DMS53 (cell line): Measurements from ENCODE around the gene CTBP2.

Experiments used
- DNase-seq: peaks from one replicate; lab custom pipeline; 2025; lab: John Stamatoyannopoulos, UW

Gene CTBP2

GRCh38 chr10:125024497-125025234 lies 135.7 kb downstream of the CTBP2 start:
- DNase-seq: no peak

GRCh38 chr10:125023862-125024496 lies 136.4 kb downstream of the CTBP2 start:
- no peak for DNase-seq

GRCh38 chr10:125023255-125023654 lies 137.1 kb downstream of the CTBP2 start:
- DNase-seq: no peak

GRCh38 chr10:125022671-125023070 lies 137.7 kb downstream of the CTBP2 start:
- DNase-seq: no peak

GRCh38 chr10:125021686-125022344 lies 138.5 kb downstream of the CTBP2 start:
- DNase-seq: no peak

GRCh38 chr10:125020871-125021270 lies 139.5 kb downstream of the CTBP2 start:
- DNase-seq: no peak

- DNase-seq: no peak
Observed at GRCh38 chr10:125020386-125020785, 140.0 kb downstream of the CTBP2 start.

- DNase-seq: no peak
Observed at GRCh38 chr10:125018576-125019143, 141.7 kb downstream of the CTBP2 start.

GRCh38 chr10:125017547-125018298 lies 142.6 kb downstream of the CTBP2 start:
- peak; percentile 53 for DNase-seq

- no peak for DNase-seq
Observed at GRCh38 chr10:125016611-125017202, 143.7 kb downstream of the CTBP2 start.

- DNase-seq: no peak
Observed at GRCh38 chr10:125016123-125016522, 144.2 kb downstream of the CTBP2 start.

GRCh38 chr10:125015356-125015944 lies 144.9 kb downstream of the CTBP2 start:
- DNase-seq: no peak

- no peak for DNase-seq
Observed at GRCh38 chr10:125014836-125015355, 145.5 kb downstream of the CTBP2 start.

GRCh38 chr10:125014086-125014830 lies 146.1 kb downstream of the CTBP2 start:
- DNase-seq: no peak

- DNase-seq: no peak
Observed at GRCh38 chr10:125013529-125013872, 146.9 kb downstream of the CTBP2 start.

- no peak for DNase-seq
Observed at GRCh38 chr10:125012851-125013528, 147.4 kb downstream of the CTBP2 start.

GRCh38 chr10:125011926-125012705 lies 148.2 kb downstream of the CTBP2 start:
- no peak for DNase-seq

GRCh38 chr10:125011171-125011925 lies 149.0 kb downstream of the CTBP2 start:
- DNase-seq: no peak
